GM18511 (cell line): ENCODE measurements around the gene RUNX2.

ENCODE experiments used
- ATAC-seq: cut with Tn5 transposase; IDR thresholded peaks from one replicate; pipeline ENCODE4 v1.9.1; 2021; ENCODE audit warnings: mild to moderate bottlenecking, moderate library complexity; ENCODE audit not compliant: unreplicated experiment

The RUNX2 gene

DNA sequence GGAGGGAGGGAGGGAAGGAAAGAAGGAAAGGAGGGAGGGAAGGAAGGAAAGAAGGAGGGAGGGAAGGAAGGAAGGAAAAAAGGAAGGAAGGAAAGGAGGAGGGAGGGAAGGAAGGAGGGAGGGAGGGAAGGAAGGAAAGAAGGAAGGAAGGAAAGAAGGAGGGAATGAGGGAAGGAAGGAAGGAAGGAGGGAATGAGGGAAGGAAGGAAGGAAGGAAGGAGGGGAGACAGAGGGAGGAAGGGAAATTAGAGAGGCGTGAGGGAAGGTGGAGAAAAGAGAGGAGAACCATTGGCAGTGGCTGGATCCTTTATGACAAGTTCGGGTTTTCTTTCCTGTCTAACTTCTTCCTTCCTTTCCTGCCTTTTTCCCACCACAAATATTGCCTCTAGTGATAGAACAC is 71.9 kb downstream of the RUNX2 start:
- ATAC-seq: no peak

DNA sequence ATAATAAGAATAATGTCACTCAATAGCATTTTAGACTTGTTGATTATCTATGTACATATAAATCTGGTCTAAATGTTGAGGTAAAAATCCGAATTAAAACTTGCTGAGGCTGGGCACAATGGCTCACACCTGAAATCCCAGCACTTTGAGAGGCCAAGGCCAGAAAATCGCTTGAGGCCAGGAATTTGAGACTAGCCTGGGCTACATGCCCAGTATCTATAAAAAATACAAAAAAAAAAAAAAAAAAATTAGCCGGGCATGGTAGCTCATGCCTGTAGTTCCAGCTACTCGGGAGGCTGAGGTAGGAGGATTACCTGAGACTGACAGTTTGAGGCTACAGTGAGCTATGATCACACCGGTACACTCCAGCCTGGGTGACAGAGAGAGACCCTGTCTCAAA is 83.8 kb downstream of the RUNX2 start:
- no peak for ATAC-seq

DNA sequence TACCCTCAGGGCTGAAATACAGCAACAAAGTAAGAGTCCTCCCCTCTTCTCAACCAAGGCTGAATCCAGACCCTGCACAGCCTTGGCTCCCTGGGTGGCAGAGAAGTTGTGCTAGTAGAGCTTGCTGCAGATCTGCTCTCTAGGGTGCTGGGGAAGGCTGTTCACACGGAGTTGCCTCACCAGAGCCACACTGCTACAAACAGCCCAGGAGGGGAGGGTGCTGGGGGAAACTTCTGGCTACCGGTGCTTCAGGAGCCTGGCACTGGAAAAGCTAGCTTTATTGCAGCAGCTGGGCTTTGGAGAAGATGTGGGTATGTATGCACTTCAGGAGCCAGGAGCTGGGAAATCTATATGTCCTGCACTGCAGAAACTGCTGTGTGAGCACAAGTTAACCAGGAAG is 87.2 kb downstream of the RUNX2 start:
- ATAC-seq: no peak

DNA sequence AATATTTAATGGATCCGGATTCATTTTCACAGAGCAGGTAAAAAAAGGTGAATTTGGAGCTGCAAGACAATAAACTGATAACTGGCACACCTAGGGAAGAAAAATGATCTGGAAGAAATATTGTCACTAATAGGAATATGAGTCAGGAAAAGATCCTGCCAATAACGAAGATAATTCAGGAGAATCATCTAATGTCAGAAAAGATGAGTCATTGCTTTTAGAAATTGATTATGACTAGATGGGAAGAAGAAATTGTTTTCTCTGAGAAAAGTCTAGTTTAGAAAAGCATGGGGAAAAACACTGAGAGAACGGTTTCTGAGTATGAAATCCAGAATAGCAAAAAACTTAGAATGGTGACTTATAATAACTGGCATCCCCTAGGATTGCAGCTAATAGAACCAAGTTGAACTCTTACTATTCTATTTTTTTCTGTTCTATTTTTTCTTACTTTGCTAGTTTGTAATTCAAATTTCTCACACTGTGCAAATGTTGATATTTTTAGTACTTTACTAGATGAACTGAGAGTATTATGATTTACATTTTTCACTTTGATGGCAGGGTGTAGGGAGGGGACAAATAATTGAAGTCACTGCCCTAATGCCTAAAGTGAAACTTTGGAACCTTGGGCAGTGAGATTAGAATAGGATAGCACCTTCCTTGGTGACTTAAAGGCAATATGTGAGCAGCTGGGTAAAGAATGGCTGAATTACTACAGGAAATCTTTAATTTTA is 87.8 kb downstream of the RUNX2 start:
- ATAC-seq: no peak

DNA sequence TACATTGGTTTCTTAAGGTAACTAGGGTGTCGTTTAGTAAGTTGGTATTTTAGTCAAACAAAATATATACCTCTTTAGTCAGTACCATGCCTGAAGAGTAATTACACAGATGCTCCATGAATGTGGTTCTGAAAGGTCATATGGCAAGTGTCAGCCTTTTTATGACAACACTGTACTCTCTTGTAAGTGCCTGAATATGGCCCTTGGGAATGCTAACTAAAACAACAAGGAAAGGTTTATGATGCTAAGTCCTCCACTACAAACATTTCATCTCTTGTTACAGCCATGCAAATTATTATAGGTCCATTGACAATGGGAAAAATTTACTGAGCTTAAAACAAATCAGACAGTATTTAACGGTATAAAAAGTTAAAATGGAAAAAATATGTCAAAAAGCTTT is 88.6 kb downstream of the RUNX2 start:
- ATAC-seq: no peak

DNA sequence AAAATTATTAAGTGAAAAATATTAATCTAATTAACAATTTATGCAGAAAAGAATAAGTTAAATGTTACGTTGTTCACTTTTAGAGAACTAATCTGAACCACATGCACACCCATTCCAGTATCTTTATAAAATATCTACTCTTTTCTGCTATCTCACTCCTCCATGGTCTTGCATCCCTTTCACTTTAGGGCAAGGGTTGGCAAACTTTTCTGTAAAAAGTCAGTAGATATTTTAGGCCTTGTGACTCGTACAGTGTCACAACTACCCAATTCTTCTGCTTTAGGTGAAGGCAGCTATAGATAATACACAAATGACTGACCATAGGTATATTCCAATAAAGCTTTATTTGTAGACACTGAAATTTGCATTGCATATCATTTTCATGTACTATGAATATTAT is 89.3 kb downstream of the RUNX2 start:
- ATAC-seq: no peak

DNA sequence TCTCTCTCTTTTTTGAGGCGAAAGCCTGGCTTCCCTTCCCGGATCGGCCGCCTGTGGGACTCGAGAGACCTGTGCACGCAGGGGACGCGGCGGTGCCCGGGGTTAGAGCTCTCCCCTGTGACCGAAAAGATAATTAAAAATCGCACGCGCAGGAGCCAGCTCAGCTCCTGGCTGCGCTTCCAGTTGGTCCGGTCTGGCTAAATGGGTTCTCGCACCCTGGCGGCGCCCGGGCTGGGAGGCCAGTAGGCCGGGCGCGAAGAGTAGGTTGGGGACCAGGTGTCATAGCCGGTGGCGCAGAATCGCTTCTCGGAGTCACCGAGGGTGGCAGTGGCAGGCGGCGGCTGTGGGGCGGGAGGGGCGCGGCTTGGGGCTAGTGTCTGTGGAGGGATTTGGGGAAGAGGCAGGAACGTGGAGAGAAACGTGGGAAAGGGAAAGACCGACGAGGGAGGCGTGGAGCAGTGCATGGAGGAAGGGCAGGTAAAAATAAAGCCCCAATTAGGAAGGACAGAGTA is 91.5 kb downstream of the RUNX2 start:
- no peak for ATAC-seq

DNA sequence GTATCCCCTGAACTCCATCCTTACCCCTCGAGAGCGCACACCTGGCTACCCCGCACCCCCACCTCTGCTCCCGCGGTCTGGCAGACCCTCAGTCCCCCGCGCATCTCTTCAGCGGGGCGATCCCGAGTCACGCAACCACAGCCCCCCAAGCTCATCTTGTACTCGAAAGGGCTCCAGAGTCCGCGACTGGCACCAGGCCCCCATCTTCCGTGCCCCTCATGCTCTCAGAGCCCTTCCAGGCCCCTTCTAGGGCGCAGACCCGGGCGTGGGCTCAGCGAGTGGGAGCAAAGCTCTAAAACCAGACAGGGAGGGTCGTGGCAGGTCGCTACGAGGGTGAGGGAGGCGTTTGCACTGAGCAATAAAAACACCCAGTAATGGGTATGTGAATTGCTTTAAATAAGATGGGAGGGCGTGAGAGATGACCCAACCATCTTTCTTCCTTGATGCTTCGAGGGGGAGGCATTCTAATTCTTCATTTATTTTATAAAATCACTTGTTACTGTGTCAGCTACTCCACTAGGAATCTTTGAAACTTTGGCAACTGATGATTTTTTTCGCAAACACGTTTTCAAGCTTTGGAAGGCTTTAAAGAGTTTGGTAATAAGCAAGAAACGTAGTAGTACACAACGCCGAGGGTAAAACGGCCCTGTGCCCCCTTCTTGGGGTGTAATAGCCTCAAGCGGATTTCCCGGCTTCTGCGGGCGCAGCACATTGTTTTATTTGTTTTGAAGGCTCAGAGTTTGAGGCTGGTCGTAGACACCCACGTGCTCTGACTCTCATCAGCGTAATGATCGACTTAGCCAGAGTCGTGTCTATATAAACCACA is 92.2 kb downstream of the RUNX2 start:
- no peak for ATAC-seq

DNA sequence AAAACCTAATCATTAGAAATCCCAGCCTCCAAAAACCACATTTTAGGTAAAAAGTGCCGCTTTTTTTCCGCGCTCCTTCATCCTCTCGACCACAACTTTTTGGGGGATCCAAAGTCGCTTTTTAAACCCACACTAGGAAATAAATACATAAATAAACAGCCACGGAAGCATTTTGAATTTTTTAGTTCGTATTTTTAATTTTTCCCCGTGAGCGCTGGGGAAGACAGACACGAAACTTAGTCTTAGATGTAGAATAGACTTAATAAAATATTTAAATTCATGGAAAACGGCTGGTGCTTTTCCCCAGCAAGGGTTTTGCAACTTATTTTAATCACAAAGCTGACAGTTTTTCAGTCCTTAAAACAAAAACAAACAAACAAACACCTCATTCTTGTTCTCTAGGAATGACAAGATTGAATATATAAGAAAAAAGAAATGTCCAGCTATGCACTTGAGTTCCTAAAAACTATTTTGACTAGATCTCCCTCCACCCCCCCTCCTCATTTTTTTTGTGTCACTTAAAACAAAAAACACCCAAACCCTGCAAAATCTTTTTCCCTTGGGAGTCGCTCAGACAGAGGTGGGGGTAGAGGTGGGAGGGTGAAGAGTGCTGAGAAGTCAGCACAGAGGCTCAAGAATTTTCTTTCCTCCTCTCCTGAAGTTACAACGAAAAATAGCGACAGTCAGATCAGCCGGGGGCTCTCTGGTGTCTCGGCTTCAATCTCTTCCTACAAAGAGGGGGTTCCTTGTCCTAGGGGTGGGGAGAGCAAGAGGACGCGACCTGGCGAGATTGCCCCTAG is 93.0 kb downstream of the RUNX2 start:
- no peak for ATAC-seq

DNA sequence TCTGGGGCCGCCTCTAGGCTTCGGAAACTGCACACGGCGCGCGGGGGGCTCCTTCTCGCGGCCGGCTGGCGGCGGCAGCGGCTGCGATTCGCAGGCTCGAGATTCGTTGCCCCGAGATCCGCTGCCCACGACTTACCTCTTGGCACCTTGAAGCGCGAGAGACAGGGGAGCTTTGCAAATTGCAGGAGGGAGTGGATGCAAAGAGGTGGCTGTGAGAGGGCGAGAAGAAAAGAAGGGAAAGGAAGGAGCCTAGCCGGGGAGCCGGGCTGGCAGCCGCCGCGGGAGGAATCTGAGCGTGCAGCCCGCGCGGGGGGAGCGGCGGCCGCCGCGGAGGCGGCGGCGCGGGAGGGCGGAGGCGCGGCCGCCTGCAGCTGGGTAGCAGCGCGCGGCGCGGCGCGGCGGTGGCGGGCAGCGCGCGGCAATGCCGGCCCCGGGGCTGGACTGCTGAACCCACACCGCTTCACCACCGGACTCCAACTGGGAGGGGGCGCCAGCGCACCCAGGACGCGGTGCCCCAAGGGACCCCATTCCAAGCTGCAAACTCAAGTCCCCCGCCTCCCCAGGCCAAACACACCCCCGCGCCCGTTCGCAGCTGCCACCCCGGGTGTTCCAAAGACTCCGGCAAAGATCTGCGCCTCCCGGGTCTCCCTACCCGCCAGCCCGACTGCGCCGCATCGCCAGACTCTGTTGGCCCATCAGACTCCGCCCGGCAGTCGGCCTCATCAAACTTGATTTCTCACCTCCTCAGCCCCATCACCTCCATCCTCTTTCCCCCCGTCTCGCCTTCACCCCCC is 93.8 kb downstream of the RUNX2 start:
- no peak for ATAC-seq

DNA sequence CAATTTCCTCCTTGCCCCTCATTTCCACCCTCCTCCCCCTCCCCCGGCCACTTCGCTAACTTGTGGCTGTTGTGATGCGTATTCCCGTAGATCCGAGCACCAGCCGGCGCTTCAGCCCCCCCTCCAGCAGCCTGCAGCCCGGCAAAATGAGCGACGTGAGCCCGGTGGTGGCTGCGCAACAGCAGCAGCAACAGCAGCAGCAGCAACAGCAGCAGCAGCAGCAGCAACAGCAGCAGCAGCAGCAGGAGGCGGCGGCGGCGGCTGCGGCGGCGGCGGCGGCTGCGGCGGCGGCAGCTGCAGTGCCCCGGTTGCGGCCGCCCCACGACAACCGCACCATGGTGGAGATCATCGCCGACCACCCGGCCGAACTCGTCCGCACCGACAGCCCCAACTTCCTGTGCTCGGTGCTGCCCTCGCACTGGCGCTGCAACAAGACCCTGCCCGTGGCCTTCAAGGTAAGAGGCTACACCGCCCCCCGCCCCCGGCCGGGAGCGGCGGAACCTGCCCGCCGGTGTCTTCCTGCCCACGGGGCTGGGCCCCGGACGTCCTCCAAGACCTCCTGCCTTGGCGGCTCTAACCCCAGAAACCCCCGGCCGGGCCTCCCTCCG is 94.5 kb downstream of the RUNX2 start:
- no peak for ATAC-seq

DNA sequence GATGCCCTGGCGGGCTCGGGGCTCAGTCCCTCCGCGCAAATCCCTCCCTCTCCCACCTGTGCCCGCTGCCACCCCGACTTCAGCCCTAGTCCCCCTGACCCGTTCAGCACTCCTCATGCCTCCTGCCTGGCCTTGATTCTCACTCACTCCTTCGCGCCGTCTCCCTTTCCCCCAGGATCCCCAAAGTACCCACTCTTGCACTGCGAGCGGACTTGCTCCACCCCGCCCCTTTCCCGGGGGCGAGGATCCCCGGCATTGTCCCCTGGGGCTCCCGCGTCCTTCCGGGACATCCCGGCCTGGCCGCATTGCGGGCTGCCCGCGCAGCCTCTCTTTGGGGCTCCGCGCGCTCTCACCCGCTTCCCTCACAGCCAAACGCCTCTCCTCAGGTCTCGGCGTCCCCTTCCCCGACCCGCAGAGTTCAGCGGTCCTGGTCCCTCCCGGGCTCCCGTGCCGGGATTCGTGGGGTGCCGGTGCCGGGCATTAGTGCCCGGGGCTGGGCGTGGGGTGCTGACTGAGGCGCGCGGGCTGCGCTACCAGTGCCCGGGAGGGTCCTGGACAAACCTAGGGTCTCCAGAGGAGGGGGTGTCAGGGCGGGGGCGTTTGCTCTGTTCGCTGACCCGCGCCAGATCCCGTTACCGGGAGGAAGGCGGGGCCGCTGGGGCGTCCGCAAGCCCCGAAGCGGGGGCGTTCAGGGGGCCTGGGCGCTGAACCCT is 95.1 kb downstream of the RUNX2 start:
- ATAC-seq: no peak

DNA sequence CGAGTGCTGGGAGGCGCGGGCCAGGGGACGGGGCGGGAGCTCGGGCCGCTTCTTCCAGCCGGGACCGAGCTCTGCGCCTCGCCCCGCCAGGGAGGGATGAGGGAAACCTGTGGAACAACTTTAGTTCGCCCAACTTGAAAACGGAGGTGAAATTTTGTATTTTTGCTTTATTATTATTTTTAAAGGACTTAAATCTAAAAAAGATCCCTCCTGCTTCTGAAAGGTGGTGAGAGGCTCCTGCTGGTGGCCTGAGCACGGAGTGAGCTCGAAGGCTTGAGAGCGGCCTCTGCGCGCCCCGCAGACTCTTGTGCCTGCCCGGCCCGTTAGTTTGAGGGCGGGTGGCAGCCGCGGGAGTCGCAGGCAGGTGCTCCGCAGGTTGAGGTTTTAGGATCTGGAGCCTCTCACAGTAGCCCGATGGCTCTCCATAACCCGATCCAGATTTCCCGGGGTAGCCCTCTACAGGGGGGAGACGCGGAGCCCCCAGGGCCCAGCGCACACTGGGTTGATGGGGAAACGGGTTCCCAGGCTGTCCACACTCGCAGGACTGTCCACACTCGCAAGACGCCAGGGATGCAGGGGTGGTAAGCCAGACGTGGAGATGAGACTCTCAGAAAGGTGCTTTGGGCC is 95.8 kb downstream of the RUNX2 start:
- ATAC-seq: no peak

DNA sequence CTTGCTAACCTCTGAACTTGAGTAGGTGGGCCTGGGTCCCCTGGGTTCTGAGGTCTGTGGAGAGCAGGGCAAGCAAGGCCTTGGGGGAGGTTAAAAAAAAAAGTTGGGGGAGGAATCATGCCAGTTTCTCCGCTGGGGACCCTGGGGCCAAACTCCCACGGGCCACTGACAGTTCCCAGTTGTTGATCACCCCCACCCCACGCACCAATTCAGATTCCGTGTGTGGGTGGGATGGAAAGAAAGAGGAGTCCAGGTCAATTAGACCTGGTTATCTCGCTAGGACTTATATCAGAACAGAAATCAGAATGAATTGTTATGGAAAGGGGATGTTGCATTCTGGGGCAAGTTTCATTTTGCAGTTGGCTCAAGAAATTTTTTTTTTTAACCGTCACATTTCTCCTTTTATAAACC is 96.3 kb downstream of the RUNX2 start:
- ATAC-seq: no peak

DNA sequence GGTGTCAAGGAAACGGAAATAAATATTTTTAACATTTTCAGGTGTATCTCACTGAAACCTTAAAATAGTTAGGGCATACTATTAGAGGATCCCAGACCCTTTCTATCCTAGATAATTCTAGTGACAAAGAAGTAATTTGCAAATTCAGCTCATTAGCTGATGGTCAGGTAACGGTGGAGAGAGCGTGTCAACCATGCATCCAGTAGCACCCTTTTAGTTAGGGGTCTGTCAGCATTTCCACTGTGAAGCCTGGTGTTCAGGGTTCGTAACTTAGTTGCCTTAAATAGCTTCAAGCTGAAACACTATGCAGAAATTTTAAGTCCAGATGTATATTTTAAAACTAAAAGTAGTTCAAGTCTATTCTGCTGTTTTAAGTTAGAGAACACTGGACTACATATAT is 98.1 kb downstream of the RUNX2 start:
- no peak for ATAC-seq

DNA sequence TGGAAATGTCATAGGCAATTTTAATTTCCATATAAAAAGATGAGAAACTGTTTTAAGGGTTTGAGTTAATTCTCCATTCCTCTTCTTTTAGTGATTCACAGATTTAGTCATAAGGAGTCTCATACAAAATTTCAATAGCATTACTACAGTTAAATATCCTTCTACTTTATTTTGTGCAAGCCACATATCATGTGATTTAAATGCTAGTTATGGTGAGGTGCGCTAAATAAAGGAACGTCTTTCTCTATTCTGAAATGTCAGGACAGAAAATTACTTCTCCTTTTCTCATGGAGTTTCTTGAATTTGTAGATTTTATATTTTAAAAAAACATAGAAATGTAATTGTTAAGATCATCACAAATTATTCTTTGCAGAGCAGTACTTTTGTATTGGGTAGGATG is 99.6 kb downstream of the RUNX2 start:
- no peak for ATAC-seq

DNA sequence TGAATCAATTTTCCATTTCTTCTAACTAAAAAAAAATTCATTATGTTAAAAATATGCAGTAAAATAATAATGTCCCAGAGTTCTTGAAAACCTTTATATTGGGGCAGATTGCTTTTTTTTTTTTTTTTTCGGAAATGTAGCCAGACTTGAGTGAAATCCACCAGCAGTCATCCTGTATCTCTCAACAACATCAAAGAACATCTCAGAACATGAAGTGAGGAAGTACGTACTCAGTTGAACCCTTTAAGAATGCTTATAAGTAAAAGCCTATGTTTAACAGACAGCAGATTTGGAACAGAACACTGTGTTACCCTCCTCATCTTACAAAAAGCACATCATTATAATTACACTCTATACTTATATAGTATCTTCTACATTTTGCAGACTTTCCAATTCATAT is 100.6 kb downstream of the RUNX2 start:
- ATAC-seq: no peak

DNA sequence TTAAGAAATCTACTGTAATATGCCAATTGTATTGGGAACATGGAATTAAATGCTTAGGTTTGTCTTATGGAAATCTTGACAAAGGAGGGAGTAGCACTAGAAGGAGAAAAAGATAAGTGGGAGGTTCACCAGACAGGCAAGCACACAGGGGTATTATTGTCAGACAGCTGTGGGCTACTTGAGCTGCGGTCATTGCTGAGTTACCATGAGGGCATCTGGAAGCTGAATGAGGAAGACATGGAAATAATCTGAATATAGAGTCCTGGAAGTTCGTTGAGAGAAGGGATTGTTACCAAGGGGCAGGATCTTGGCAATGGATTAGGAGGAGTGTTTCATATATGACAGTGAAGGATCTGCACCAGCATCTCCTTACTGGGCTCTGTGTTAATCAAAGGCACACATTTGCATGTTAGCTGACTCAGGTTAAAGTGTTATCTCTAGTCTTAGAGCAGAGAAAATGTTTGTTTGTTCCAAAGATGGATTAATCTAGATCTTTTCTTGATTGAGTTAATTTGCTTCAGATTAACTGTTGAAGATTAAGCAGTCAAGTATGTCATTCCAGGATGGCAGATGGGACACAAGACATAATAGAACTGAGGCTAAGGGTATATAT is 102.6 kb downstream of the RUNX2 start:
- ATAC-seq: no peak
